Right ventricle myocardium inferior (tissue), 1 donor: Measurements from ENCODE around the gene ZNF549. TPM values are rescaled to one million over a fixed set of nuclear protein-coding genes. Genes with fewer than 3 reads are reported as not detected.
"Not testable (repeated sequence)": the region's sequence is repeated elsewhere in the genome, so short reads cannot be mapped to it uniquely, and the experiment has no call there.

Experiments used
- ATAC-seq: fragments of 200-7000 bp; cut with Tn5 transposase; one replicate; pipeline ENCODE4 v1.9.1; 2020; ENCODE audit warnings: mild to moderate bottlenecking, moderate library complexity
- DNase-seq: peaks from one replicate; pipeline ENCODE4 v3.0.0; 2021; ENCODE audit errors: missing footprints
- intact Hi-C: fragments of 100-400 bp; cut with DNase I; formaldehyde crosslinking; loops from one replicate; pipeline ENCODE4 v1.11.0; 2022
- long read RNA-seq: library from polyadenylated mRNA; unstranded; transcript quantifications from one replicate; pipeline ENCODE4 v2.0.0, GENCODE V29; 2021
- total RNA-seq: library from RNA; stranded (reverse); fragmentation: NEBNext Ultra II Directional; extraction: Animal tissue kit (Norgen Biotek cat#: 25700); gene quantifications from one replicate; pipeline ENCODE4 v1.2.1, GENCODE V29; 2021
- donor health status: DM: no; HTN: yes; CAD: no; lungs with severe emphysema.

The ZNF549 gene
- total RNA-seq, result 3.6 TPM
- long read RNA-seq, full-length matches to known transcripts, result 4 of 5 reads
- long read RNA-seq, partial matches to known transcripts, result 0 of 5 reads
- long read RNA-seq, other reads (novel, unspliced or antisense), result 1 of 5 reads

DNA sequence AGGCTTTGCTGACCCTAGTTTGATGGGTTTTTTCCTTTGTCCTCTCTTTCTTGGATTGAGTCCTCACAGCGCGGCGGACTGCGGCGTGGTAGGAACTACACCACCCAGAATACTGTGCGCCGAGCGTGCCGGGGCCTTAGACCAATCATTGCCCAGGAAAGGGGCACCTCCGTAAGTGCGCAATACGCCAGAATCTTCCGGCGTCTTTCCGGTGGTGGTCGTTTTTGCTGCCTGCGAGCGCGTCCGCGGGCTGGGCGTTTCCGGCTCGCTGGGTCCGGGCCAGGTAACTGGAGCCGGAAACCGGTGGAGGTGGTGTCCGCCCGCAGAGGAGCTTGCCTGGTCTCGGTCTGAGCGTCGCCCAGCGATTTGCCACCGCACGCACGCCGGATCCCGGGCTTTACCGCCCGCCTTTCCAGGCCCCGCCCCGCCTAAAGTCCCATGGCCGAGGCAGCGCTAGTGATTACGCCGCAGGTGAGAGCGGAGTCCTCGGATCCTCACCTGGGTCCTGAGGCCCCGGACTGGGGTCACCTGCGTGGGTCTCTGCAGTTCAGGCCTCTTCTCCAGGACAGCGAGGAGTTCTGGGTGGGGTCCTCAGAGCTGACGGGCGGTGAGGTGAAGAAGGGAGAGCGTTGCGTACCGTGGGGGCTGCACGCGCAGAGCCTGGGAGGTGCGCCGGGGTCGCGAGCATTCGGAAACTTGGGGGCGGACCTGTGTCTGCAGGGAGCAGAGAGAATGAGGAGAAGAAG lies at the start of gene ZNF549:
ZNF549 (plus strand) TSS at position 221 of the 746 bp plus-strand sequence; CDS start at position 439, 218 bp downstream.
- DNase-seq (peak; percentile 91), ATAC-seq (peak; percentile 100)
- intact Hi-C loops, result loop anchor here (5.0 kb wide), 1 partner anchor 35 kb away; no protein-coding TSS in a partner anchor

DNA sequence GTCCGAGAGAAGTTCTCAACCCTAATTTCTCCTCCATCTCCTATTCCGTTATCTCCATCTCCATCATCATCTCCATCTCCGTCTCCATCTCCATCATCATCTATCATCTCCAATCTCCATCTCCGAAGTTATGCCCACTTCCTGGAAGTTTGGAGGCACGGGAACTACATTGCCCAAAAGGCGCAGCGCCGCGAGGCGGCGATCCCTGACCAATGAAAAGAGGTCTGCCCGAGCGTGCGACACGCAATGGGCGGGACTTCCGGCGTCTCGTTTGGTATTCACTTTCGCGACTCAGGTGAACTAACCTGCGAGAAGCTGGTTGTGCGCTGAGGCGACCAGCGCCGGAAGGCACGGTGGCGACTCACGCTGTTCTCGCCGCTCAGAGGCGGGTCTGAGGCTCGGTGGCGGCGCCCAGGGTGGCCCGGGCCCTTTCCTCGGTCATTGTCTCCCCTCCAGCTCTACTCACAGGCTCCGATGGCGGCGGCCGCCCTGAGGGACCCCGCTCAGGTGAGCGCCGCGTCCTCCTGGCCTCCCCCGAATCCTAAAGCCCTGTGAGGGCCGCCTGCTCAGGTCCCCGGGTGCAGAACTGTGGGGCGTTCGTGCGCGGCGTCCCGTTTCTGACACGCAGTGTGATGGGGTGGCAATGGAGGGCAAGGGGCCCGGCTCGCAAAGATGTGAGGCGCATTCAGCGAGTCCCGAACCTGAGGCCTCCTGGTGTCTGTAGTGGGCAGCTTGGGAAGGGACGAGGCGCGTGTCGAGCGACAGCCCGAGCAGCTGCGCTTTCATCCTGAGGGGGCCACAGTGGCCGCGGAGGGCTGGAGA lies 39.5 kb upstream of the ZNF549 start, which contains the start of gene ZNF419:
ZNF419 (plus strand) TSS at position 274 of the 822 bp plus-strand sequence; CDS start at position 475, 201 bp downstream.
- DNase-seq, result peak; percentile 94
- intact Hi-C loops, result not testable (repeated sequence)
- ATAC-seq, result peak; percentile 98

DNA sequence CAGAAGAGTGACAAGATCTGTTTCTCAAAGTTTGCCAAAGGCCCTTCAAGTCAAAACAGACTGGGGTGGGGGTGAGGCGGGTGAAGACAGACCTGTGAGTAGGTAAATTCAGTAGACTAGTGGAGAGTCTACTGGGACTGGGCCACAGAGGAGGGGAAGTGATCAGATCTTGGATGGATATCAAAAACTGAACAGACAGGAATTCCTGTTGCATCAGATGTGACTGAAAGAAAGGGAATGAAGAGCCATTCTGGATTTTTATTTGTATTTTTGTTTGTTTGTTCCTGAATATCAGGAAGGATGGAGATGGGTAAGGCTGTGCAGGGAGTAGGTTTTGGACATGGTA lies 38.9 kb upstream of the ZNF549 start:
- ATAC-seq, DNase-seq, intact Hi-C loops: not testable (repeated sequence)

DNA sequence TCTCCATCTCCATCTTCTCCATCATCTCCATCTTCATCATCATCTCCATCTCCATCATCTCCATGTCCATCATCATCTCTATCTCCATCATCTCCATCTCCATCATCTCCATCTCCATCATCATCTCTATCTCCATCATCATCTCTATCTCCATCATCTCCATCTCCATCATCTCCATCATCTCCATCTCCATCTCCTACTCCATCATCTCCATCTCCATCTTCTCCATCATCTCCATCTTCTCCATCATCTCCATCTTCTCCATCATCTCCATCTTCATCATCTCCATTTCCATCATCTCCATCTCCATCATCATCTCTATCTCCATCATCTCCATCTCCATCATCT lies 27.9 kb upstream of the ZNF549 start:
- not testable (repeated sequence) for DNase-seq, ATAC-seq
- intact Hi-C loops, result loop anchor here (5.0 kb wide), 1 partner anchor 33 kb away; no protein-coding TSS in a partner anchor

DNA sequence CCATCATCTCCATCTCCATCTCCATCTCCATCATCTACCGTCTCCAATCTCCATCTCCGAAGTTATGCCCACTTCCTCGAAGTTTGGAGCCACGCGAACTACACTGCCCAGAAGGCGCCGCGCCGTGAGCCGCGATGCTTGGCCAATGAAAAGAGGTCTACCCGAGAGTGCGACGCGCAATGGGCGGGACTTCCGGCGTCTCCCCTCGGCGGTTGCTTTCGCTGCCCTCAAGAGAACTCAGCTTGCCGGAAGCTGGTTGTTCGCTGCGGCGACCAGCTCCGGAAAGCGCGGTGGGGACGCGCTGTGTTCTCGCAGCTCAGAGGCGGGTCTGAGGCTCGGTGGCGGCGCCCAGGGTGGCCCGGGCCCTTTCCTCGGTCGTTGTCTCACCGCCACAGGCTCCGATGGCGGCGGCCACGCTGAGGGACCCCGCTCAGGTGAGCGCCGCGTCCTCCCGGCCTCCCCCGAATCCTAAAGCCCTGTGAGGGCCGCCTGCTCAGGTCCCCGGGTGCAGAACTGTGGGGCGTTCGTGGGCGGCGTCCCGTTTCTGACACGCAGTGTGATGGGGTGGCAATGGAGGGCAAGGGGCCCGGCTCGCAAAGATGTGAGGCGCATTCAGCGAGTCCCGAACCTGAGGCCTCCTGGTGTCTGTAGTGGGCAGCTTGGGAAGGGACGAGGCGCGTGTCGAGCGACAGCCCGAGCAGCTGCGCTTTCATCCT lies 27.3 kb upstream of the ZNF549 start, which contains the start of gene ZNF773:
ZNF773 (plus strand) TSS at position 259 of the 716 bp plus-strand sequence; CDS start at position 402, 143 bp downstream.
- intact Hi-C loops, result loop anchor here (5.0 kb wide), 1 partner anchor 32 kb away; no protein-coding TSS in a partner anchor
- ATAC-seq (peak; percentile 100), DNase-seq (peak; percentile 96)

DNA sequence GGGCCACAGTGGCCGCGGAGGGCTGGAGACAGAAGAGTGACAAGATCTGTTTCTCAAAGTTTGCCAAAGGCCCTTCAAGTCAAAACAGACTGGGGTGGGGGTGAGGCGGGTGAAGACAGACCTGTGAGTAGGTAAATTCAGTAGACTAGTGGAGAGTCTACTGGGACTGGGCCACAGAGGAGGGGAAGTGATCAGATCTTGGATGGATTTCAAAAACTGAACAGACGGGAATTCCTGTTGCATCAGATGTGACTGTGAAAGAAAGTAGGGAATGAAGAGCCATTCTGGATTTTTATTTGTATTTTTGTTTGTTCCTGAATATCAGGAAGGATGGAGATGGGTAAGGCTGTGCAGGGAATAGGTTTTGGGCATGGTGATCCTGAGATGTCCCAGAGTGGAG lies 26.8 kb upstream of the ZNF549 start:
- DNase-seq, intact Hi-C loops: not testable (repeated sequence)
- ATAC-seq, result peak; percentile 28

DNA sequence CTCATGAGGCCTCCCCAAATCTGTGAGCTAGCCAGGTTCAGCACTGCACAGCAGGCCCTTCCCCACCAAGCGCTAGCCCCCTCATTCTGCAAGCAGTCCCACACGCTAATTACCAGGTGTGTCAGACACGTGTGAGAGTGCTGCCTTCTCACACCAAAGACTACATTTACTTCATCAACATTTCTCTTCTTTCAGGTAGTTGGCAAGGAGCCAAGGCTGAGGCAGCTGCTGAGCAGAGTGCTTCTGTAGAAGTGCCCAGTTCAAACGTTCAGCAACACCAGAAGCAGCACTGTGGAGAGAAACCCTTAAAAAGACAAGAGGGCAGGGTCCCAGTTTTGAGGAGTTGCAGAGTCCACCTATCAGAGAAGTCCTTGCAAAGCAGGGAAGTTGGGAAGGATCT lies 21.0 kb upstream of the ZNF549 start:
- no peak for ATAC-seq

DNA sequence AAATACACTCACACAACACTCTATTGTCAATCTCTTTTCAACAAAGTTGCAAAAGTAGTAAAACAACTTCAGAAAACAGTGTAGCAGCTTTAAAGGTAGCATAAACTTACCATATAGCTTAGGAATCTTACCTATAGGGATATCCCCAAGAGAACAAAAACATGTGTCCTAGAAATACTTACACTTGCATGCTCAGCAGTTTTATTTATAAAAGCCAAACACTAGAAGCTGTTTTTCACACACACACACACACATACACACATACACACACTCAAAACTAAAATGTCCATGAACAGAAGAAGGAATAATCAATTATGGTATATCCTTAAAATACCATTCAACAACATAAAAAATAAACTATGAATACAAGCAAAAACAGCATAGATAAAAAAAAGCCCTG lies 15.7 kb upstream of the ZNF549 start:
- intact Hi-C loops, result no loop called here
- DNase-seq (no peak), ATAC-seq (no peak)

More for the DNA sequence above, 21.0 kb upstream of the ZNF549 start:
- DNase-seq, result no peak
- intact Hi-C loops, result no loop called here

DNA sequence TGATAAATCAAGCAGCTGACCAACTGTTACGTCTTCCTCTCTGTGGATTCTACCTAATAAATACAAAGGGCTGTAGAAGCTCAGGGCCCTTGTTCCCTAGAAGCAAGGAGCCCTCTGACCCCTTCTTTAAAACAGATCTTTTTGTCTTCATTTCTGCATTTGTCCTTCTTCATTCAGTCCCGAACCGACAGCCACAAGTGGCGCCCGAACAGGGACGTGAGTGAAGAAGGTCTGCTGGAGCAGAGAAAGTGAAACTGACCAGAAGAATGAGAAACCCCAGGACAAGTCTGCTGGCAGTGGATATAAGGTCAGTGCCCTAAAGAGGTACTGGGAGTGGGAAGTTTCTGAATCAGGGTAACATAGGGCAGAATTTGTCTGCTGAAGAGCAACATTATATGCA lies 14.3 kb upstream of the ZNF549 start:
- ATAC-seq (no peak), DNase-seq (no peak)
- intact Hi-C loops, result no loop called here

DNA sequence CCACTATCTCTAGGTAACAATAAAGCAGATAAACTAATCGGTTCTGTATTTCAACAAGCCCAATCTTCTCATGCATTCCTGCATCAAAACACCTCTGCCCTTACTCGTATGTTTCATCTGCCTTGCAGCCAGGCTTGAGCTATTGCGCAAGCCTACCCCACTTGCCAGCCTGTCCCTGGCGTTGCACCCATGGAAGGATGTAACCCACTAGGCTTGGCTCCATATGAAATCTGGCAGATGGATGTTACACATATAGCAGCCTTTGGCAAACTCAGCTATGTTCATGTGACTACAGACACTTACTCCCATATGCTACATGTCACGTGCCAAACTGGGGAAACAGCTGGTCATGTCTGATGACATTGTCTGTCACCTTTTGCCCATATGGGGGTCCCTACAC lies 11.9 kb upstream of the ZNF549 start:
- no peak for ATAC-seq

DNA sequence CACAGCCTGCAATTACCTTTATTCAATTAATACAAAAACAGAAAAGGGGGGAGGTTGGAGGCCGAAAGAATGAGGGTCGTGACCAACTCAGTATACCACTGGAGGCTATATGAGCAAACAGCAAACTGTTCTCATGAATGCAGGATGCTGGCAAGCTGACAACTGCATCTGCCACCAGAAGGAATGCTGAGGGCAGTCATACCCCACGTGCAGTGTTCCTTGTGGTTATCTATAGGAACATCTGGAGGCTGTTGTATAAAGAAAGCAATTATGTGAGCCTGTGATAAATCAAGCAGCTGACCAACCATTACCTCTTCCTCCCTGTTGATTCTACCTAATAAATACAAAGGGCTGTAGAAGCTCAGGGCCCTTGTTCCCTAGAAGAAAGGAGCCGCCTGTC lies 9.1 kb upstream of the ZNF549 start:
- ATAC-seq, intact Hi-C loops, DNase-seq: not testable (repeated sequence)

More for the DNA sequence above, 11.9 kb upstream of the ZNF549 start:
- no peak for DNase-seq
- intact Hi-C loops, result no loop called here

DNA sequence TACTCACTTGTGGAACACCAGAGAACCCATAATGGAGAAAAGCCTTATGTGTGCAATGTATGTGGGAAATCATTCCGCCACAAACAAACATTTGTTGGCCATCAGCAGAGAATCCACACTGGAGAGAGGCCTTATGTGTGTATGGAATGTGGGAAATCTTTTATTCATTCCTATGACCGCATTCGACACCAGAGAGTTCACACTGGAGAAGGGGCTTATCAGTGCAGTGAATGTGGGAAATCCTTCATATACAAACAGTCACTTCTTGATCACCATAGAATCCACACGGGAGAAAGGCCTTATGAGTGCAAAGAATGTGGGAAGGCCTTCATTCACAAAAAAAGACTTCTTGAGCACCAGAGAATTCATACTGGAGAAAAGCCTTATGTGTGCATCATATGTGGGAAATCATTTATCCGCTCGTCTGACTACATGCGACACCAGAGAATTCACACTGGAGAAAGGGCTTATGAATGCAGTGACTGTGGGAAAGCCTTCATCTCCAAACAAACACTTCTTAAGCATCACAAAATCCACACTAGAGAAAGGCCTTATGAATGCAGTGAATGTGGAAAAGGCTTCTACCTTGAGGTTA lies 10.9 kb downstream of the ZNF549 start:
- DNase-seq (no peak), ATAC-seq (no peak)
- intact Hi-C loops, result no loop called here

DNA sequence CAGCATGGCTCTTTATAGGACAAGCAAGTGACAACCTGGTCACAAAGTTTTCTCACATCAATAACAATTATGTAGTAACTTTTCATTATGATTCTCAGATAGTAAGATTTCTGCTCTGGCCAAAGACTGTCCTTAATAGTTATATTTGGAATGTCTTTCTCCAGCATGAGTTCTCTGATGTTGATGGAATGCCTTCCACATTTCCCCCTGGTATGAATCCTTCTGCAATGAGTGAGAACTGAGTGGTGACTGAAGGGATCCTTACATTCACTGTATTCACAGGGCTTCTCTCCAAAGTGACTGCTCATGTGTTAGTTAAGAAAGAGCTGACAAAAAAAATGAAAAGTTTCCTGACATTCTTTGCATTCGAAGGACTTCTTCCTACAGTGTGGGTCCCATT lies 19.4 kb downstream of the ZNF549 start:
- intact Hi-C loops, result no loop called here
- ATAC-seq, result no peak

DNA sequence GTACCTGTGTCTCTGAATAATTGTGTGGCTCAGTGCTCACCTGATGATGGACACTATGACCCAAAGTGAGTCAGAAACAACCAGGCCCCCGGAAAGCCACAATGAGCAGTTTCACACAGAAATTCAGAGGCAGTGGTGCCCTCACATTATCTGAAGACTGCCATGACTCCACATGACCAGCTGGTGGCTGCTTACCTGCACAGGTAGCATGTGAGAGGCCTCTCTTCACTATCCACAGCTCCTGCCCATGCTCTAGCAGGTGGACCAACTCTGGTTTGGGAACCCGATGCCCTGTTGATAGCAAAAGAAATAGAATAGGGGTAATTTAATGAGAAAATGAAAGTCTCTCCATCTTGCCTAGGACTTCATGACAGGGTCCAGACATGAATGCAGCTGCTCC lies 25.3 kb downstream of the ZNF549 start:
- ATAC-seq (no peak), DNase-seq (no peak)

More for the DNA sequence above, 19.4 kb downstream of the ZNF549 start:
- DNase-seq, result no peak

DNA sequence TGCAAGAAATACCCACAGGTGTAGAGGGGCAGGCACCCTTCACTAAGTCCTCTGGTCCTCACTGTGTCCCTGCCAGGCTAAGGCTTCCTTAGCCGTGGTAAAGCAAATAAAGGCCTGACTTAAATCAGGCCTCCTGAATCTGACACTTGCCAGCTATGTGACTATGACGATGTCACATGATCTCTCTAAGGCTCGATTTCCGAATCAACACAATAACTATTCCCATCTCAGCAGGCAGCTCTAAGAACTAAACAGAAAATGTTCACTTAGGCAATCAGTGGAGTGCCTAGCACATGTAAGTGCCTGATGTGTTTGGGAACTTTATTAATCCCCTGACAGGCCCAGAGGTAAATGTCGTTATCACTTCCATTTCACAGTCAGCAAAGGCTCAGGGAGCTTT lies 30.5 kb downstream of the ZNF549 start:
- intact Hi-C loops, result loop anchor here (2.0 kb wide), 1 partner anchor 21 kb away; the partner anchor contains the start of gene ZNF416
- no peak for DNase-seq
- no peak for ATAC-seq

More for the DNA sequence above, 25.3 kb downstream of the ZNF549 start:
- intact Hi-C loops, result no loop called here

DNA sequence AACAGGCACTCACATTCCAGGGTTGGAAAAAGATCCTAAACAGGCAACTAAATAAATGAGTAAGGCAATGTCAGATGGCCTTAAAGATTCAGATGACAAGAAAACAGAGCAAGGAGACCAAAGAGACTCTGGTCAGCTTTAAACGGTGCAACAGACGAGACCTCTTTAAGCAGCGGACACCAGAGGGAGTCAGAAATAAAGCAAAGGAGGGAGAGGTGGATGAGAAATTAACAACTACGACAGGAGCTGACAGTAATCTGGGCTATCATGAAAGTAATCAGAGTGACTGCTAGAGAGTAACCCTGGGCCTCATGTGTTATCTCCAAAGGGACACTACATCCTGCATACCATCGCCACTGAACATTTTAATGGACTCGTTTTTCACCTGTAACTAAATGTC lies 31.4 kb downstream of the ZNF549 start:
- ATAC-seq (no peak), DNase-seq (no peak)
- intact Hi-C loops, result loop anchor here (2.0 kb wide), 1 partner anchor 20 kb away; the partner anchor contains the start of gene ZNF416

DNA sequence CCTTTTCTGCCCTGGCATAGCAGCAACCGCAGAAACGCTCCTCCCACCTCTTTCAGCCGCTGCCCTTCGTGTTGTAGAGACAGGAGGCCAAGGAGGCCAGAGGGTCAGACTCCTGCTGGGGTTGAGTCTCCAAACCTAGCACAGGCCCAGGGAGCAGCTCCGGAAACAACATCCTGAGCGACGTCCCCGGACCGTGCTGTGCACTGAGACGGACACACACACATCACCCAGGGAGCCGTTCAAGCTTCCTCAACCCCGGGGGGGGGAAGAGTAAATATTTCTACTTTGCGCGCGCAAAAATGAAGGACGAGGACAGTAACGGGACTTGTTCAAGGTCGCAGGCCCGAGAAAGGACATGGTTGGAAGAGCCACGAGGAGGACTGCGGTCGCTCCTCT lies 31.9 kb downstream of the ZNF549 start:
- no peak for DNase-seq
- ATAC-seq, result peak; percentile 43
- intact Hi-C loops, result loop anchor here (2.0 kb wide), 1 partner anchor 20 kb away; the partner anchor contains the start of gene ZNF416
